ENCODE data around the gene GTPBP6.
"Not testable (repeated sequence)": the region's sequence is repeated elsewhere in the genome, so short reads cannot be mapped to it uniquely, and the experiment has no call there.

The GTPBP6 gene

GRCh38 chrX:317424-318067 is 1.1 kb downstream of the GTPBP6 start:
- no peak for DNase-seq (ENCODE audit: low read depth, low spot score)

GRCh38 chrX:316351-317325 is 2.0 kb downstream of the GTPBP6 start:
- no peak for DNase-seq (ENCODE audit: low read depth, low spot score)

- no peak for DNase-seq (ENCODE audit: low read depth, low spot score)
Measured at GRCh38 chrX:314781-315595, 3.6 kb downstream of the GTPBP6 start.

- DNase-seq (ENCODE audit: low read depth, low spot score), result no peak
Measured at GRCh38 chrX:314049-314448, 4.5 kb downstream of the GTPBP6 start.

GRCh38 chrX:313546-313945 is 5.0 kb downstream of the GTPBP6 start:
- no peak for DNase-seq (ENCODE audit: low read depth, low spot score)

- no peak for DNase-seq (ENCODE audit: low read depth, low spot score)
Measured at GRCh38 chrX:312621-313331, 5.8 kb downstream of the GTPBP6 start.

GRCh38 chrX:311156-312129 is 7.2 kb downstream of the GTPBP6 start:
- DNase-seq (ENCODE audit: low read depth, low spot score), result no peak

- DNase-seq (ENCODE audit: low read depth, low spot score), result no peak
Measured at GRCh38 chrX:310621-311155, 7.9 kb downstream of the GTPBP6 start.

- DNase-seq (ENCODE audit: low read depth, low spot score), result no peak
Measured at GRCh38 chrX:308821-309520, 9.6 kb downstream of the GTPBP6 start.

GRCh38 chrX:307261-308111 is 11.1 kb downstream of the GTPBP6 start:
- no peak for DNase-seq (ENCODE audit: low read depth, low spot score)

GRCh38 chrX:306614-307251 is 11.9 kb downstream of the GTPBP6 start:
- DNase-seq (ENCODE audit: low read depth, low spot score), result not testable (repeated sequence)

GRCh38 chrX:305781-306613 is 12.6 kb downstream of the GTPBP6 start:
- not testable (repeated sequence) for DNase-seq (ENCODE audit: low read depth, low spot score)

- DNase-seq (ENCODE audit: low read depth, low spot score), result no peak
Measured at GRCh38 chrX:302975-303374, 15.6 kb downstream of the GTPBP6 start.

GRCh38 chrX:300334-300733 is 18.3 kb downstream of the GTPBP6 start:
- DNase-seq (ENCODE audit: low read depth, low spot score), result no peak

GRCh38 chrX:298993-299392 is 19.6 kb downstream of the GTPBP6 start:
- DNase-seq (ENCODE audit: low read depth, low spot score), result no peak

- DNase-seq (ENCODE audit: low read depth, low spot score), result no peak
Measured at GRCh38 chrX:295136-295535, 23.5 kb downstream of the GTPBP6 start.

All from smooth muscle cell of the brain vasculature (primary cell).